ENCODE data around the gene CARD14. TPM values are rescaled to one million over a fixed set of nuclear protein-coding genes. Genes with fewer than 3 reads are reported as not detected.

Gene CARD14
- total RNA-seq, 6 experiments from 2014 or later, result 0.20 to 0.29 (median 0.22) TPM; not detected in 3

DNA sequence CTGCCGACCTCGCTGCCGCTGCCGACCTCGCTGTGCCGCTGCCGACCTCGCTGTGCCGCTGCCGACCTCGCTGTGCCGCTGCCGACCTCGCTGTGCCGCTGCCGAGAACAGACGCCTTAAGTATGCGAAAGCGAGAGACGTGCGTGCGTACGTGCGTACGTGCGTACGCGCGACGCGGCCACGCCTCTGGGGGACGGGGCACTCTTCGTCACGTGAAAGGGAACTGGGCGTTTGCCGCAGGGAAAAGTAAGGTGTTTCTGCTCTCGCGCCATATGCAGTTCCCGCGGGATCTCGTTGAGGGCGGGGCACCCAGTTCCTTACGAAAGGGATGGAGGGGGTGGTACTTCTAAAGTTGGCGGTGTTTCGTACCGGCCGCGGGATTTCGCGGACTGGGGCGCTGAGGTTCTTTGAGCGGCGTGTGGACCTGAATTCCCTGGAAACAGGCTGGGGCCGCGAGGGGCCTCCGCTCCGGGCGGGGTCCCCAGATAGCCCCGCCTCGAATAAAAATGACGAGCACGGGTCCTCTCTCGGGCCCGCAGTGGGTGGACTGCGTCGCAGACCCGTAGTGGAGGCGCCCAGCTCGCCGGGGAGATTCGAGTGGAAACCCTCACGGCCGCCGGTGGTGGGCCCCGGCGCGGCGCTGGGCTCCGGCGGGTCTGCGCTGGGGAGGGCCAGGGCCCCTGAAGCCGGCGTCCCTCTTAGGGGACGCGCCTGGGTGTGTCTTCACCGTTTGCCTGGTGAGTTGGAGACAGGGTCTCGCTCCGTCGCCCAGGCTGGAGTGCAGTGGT, 22.6 kb upstream of the CARD14 start, which contains the start of gene EIF4A3:
Gene EIF4A3, minus strand, starts transcription at position 94 of the 788 bp plus-strand sequence. CDS start 167 bp downstream, outside the sequence.
- Histone ChIP-seq H3K27ac (peak within 1 kb of the TSS; percentile 79 to 95 (median 90)), H3K4me3 (peak within 1 kb of the TSS; percentile 97 to 99 (median 98)), H3K27me3 (no peaks in the 10 kb centered on the region), H3K4me1 (peaks cover 0 to 18% (median 7%) of the 10 kb centered on the region in 4 donors), H3K36me3 (peaks cover 0 to 17% (median 8%) of the 10 kb centered on the region in 4 donors), H3K9me3 (no peaks in the 10 kb centered on the region)
- ATAC-seq (peak; percentile 95 to 97 (median 96)), DNase-seq (peak; percentile 98 to 99 (median 99))
- intact Hi-C loops (cut with DNase I), result no loop called here
- TF ChIP-seq, protein P1, sequence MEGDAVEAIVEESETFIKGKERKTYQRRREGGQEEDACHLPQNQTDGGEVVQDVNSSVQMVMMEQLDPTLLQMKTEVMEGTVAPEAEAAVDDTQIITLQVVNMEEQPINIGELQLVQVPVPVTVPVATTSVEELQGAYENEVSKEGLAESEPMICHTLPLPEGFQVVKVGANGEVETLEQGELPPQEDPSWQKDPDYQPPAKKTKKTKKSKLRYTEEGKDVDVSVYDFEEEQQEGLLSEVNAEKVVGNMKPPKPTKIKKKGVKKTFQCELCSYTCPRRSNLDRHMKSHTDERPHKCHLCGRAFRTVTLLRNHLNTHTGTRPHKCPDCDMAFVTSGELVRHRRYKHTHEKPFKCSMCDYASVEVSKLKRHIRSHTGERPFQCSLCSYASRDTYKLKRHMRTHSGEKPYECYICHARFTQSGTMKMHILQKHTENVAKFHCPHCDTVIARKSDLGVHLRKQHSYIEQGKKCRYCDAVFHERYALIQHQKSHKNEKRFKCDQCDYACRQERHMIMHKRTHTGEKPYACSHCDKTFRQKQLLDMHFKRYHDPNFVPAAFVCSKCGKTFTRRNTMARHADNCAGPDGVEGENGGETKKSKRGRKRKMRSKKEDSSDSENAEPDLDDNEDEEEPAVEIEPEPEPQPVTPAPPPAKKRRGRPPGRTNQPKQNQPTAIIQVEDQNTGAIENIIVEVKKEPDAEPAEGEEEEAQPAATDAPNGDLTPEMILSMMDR (IDR thresholded peaks at IDR 0.05), result peak in 1 of 4 donors; percentile 9
- TF ChIP-seq POLR2A (IDR thresholded peaks at IDR 0.05), result peak; percentile 98
- 0% methylated on average over 17 of the region's 90 CpGs for WGBS (ENCODE audit: insufficient coverage, low coverage, low lambda C conversion rate, missing lambda C conversion rate)

DNA sequence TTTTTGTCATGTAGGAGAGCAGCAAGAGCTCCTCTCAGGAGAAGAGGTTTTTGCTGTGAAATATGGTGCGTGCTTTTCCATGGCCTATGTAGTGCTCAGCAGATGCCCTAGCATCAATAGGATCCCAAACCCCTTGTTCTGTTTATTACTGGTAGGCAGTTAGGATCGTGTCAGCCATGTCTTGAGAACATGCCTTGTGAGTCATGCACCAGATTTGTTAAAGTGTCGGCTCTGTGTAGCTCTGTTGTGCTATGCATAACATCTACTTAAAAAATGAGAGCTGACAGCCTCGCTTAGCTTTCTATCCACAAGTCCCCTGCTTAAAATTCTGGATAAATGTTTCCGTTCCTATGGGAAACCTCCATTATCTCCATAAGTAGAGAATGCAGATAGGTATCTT, 18.5 kb upstream of the CARD14 start:
- H3K9me3 ChIP-seq, result no peaks in the 10 kb centered on the region
- peaks cover 0 to 5% (median 0%) of the 10 kb centered on the region in 4 donors for H3K4me1 ChIP-seq
- TF ChIP-seq, protein P1 (IDR thresholded peaks at IDR 0.05), result no peak
- TF ChIP-seq POLR2A (IDR thresholded peaks at IDR 0.05), result no peak
- DNase-seq (no peak), ATAC-seq (no peak)
- H3K27ac ChIP-seq, result no peak overlapping the region
- no peak overlapping the region for H3K4me3 ChIP-seq
- no peaks in the 10 kb centered on the region for H3K36me3 ChIP-seq
- WGBS (ENCODE audit: insufficient coverage, low coverage, low lambda C conversion rate, missing lambda C conversion rate), result 76% methylated on average over 4 of the region's 5 CpGs
- no peaks in the 10 kb centered on the region for H3K27me3 ChIP-seq
- intact Hi-C loops (cut with DNase I), result no loop called here

DNA sequence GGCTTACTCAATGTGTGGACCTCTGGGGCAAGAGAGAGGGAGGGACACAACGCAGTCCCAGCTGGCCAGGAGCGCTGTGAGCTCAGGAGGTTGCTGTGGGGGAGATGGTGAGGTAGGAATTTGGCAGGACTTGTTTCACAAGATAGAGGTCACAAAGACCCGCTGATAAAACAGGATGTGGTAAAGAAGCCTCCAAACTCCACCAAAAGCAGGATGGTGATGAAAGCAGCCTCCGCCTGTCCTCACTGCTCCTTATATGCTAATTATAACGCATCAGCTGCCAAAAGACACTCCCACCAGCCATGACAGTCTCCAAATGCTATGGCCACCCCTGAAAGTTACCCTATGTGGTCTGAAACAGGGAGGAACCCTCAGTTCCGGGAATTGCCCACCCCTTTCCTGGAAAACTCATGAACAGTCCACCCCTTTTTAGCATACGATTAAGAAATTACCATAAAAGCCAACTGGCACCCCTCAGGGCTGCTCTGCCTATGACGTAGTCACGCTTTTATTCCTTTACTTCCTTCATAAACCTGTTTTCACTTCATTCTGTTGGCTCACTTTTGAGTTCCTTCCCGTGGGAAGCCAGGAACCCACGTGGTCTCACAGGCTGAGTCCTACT, 17.6 kb upstream of the CARD14 start:
- no peak for TF ChIP-seq POLR2A (IDR thresholded peaks at IDR 0.05)
- TF ChIP-seq, protein P1 (IDR thresholded peaks at IDR 0.05), result no peak
- no peak overlapping the region for H3K4me3 ChIP-seq
- DNase-seq, result no peak
- intact Hi-C loops (cut with DNase I), result no loop called here
- no peak for ATAC-seq
- H3K36me3 ChIP-seq, result no peaks in the 10 kb centered on the region
- H3K9me3 ChIP-seq, result no peaks in the 10 kb centered on the region
- H3K27ac ChIP-seq, result no peak overlapping the region
- no peaks in the 10 kb centered on the region for H3K27me3 ChIP-seq
- WGBS (ENCODE audit: insufficient coverage, low coverage, low lambda C conversion rate, missing lambda C conversion rate), result 64% methylated on average over 7 of the region's 11 CpGs
- H3K4me1 ChIP-seq, result peaks cover 0 to 5% (median 0%) of the 10 kb centered on the region in 4 donors

DNA sequence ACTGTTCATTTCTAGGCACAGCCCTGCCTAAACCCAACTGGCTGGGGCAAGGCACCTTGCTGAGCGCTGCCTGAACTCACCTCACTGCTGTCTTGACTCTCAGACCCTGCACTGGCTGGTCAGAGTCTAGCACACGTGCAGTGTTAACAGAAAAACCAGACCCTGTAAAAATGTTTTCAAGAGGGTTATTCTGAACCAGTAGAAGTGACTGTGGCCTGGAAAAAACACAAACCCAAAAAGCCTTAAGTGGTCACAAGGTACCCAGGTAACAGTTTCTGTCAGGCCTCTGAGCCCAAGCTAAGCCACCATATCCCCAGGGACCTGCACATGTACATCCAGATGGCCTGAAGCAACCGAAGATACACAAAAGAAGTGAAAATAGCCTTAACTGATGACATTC, 16.8 kb upstream of the CARD14 start:
- intact Hi-C loops (cut with DNase I), result no loop called here
- Histone ChIP-seq H3K36me3 (no peaks in the 10 kb centered on the region), H3K4me3 (no peak overlapping the region), H3K4me1 (peaks cover 0 to 3% (median 0%) of the 10 kb centered on the region in 4 donors), H3K27ac (no peak overlapping the region), H3K9me3 (no peaks in the 10 kb centered on the region), H3K27me3 (no peaks in the 10 kb centered on the region)
- no peak for ATAC-seq
- TF ChIP-seq, protein P1 (IDR thresholded peaks at IDR 0.05), result no peak
- TF ChIP-seq POLR2A (IDR thresholded peaks at IDR 0.05), result no peak
- no peak for DNase-seq
- 86% methylated on average over 1 of the region's 3 CpGs for WGBS (ENCODE audit: insufficient coverage, low coverage, low lambda C conversion rate, missing lambda C conversion rate)

All from right lobe of liver (tissue), 6 donors.